Mammary epithelial cell (primary cell): Measurements from ENCODE around the gene C15orf39.

Source experiments
- CTCF ChIP-seq, 2 donors: IDR thresholded peaks in 1 of 2; conservative IDR thresholded peaks in 1 of 2; 2 replicates each; pipeline ENCODE4 v1.5.1; 2011 to 2012; ENCODE audit warnings: inconsistent platforms in 2 of 2, low read length in 2 of 2, mild to moderate bottlenecking in 2 of 2, control low read depth in 1 of 2, low read depth in 1 of 2; ENCODE audit not compliant: insufficient read depth in 1 of 2; ENCODE audit errors: extremely low read depth in 1 of 2
- EZH2 ChIP-seq: IDR thresholded peaks from 2 replicates; pipeline ENCODE4 v1.6.1; 2012; ENCODE audit warnings: low read length, inconsistent platforms, borderline replicate concordance

GRCh38 chr15:75161917-75162414 is 39.7 kb upstream of the C15orf39 start:
- no peak for TF ChIP-seq CTCF (conservative IDR thresholded peaks at IDR 0.05 in 1 of 2, IDR thresholded peaks at IDR 0.05 in 1 of 2; ENCODE audit: extremely low read depth in 1 of 2, insufficient read depth in 1 of 2, low read depth in 1 of 2, low read length in 2 of 2)
- TF ChIP-seq EZH2, result no peak
